ENCODE results near the gene LVRN. TPM values are rescaled to one million over a fixed set of nuclear protein-coding genes. Genes with fewer than 3 reads are reported as not detected.

Gene LVRN
- total and polyA plus RNA-seq, 2 donors (not counting 3 experiments of a cell fraction or from before 2014, with no cell fraction given) = 0.11 to 0.38 TPM

DNA sequence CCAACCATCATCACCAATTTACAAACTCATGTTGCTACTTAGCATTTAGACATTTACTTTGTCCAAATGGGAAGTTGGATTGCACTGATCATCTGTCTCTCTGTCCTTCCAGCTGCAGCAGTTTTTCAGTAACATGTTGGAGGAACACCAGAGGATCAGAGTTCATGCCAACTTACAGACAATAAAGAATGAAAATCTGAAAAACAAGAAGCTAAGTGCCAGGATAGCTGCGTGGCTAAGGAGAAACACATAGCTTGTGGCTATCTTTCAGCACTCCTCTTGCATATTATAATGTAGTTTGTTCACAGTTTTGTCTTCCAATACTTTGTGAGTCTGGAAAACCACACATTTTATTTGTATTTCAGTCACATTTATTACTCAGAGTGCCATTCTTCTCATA is 63.6 kb downstream of the LVRN start:
- DNase-seq (ENCODE audit: low read depth, low spot score) (no peak), FAIRE-seq (no peak)
- intact Hi-C loops (cut with micrococcal nuclease) (no loop called here), dilution Hi-C loops (cut with MboI; ENCODE audit: extremely low pct_ligation_motif_present, low sequenced_read_pairs) (no loop called here)
- Histone ChIP-seq H3K9ac (replicated peaks; ENCODE audit: extremely low read depth, insufficient read depth, low read length) (no peak overlapping the region), H3K9me1 (replicated peaks; ENCODE audit: control insufficient read depth, extremely low read depth, insufficient read depth, low read length) (no peaks in the 10 kb centered on the region), H3K27ac (ENCODE audit: insufficient read depth, low read depth, low read length) (no peak overlapping the region), H3K36me3 (ENCODE audit: control insufficient read depth in 2 of 2, extremely low read depth in 1 of 2, insufficient read depth in 2 of 2, low read length in 2 of 2) (no peaks in the 10 kb centered on the region), H2AFZ (ENCODE audit: low read depth, low read length) (no peak overlapping the region), H3K27me3 (ENCODE audit: control insufficient read depth in 2 of 2, insufficient read depth in 2 of 2, low read length in 2 of 2) (no peaks in the 10 kb centered on the region), H4K20me1 (replicated peaks; ENCODE audit: control insufficient read depth, extremely low read depth, insufficient read depth, low read length) (no peaks in the 10 kb centered on the region), H3K4me1 (ENCODE audit: control insufficient read depth, extremely low read depth, insufficient read depth, low read length) (no peaks in the 10 kb centered on the region), H3K4me3 (replicated peaks in 1 of 3; ENCODE audit: insufficient read depth in 1 of 3, low read depth in 1 of 3, low read length in 3 of 3) (no peak overlapping the region), H3K79me2 (ENCODE audit: control insufficient read depth, insufficient read depth, low read length) (no peaks in the 10 kb centered on the region), H3K4me2 (ENCODE audit: insufficient read depth, low read length) (no peak overlapping the region), H3K9me3 (replicated peaks; ENCODE audit: control insufficient read depth, insufficient read depth, low read length) (no peaks in the 10 kb centered on the region)
- TF ChIP-seq, protein P1, sequence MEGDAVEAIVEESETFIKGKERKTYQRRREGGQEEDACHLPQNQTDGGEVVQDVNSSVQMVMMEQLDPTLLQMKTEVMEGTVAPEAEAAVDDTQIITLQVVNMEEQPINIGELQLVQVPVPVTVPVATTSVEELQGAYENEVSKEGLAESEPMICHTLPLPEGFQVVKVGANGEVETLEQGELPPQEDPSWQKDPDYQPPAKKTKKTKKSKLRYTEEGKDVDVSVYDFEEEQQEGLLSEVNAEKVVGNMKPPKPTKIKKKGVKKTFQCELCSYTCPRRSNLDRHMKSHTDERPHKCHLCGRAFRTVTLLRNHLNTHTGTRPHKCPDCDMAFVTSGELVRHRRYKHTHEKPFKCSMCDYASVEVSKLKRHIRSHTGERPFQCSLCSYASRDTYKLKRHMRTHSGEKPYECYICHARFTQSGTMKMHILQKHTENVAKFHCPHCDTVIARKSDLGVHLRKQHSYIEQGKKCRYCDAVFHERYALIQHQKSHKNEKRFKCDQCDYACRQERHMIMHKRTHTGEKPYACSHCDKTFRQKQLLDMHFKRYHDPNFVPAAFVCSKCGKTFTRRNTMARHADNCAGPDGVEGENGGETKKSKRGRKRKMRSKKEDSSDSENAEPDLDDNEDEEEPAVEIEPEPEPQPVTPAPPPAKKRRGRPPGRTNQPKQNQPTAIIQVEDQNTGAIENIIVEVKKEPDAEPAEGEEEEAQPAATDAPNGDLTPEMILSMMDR (IDR thresholded peaks at IDR 0.05; ENCODE audit: extremely low read depth in 1 of 2, insufficient read depth in 1 of 2, low read depth in 1 of 2, low read length in 2 of 2) = no peak
- TF ChIP-seq POLR2AphosphoS5 (IDR thresholded peaks at IDR 0.05; ENCODE audit: insufficient read depth, low read depth, low read length) (no peak), POLR2A (IDR thresholded peaks at IDR 0.05; ENCODE audit: low read depth, low read length) (no peak), GATA2 (IDR thresholded peaks at IDR 0.05; ENCODE audit: insufficient read depth, insufficient read length, low read depth, low read length) (no peak), JUN (IDR thresholded peaks at IDR 0.05; ENCODE audit: borderline replicate concordance, insufficient read depth, insufficient read length, low read depth) (no peak), MYC (IDR thresholded peaks at IDR 0.05; ENCODE audit: low read depth, low read length) (no peak), FOS (IDR thresholded peaks at IDR 0.05; ENCODE audit: borderline replicate concordance, insufficient read depth, low read length) (no peak), EZH2 (IDR thresholded peaks at IDR 0.05; ENCODE audit: borderline replicate concordance, low read depth, low read length, severe bottlenecking) (no peak)
- TF ChIP-seq, protein P2, sequence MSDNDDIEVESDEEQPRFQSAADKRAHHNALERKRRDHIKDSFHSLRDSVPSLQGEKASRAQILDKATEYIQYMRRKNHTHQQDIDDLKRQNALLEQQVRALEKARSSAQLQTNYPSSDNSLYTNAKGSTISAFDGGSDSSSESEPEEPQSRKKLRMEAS (IDR thresholded peaks at IDR 0.05; ENCODE audit: insufficient read depth, insufficient read length) = no peak
- POLR2A ChIA-PET = no interaction called here
- no TSS peak for BruUV-seq (replicated peaks)
- CTCF ChIA-PET = interaction anchor here (1.1 to 1.5 kb wide), 2 partner anchors 10 to 12 kb away, joined by 3 read pairs; no protein-coding TSS in a partner anchor
